Suppressor macrophage treated with lipopolysaccharide for 4 hours (primary cell): Measurements from ENCODE around the gene ATG9B.
"Not testable (repeated sequence)": the region's sequence is repeated elsewhere in the genome, so short reads cannot be mapped to it uniquely, and the experiment has no call there.

Experiments
- DNase-seq: peaks from one replicate; pipeline ENCODE4 v3.0.0-alpha.2; 2020

ATG9B gene

GRCh38 chr7:151014950-151015349, 9.3 kb downstream of the ATG9B start:
- peak; percentile 12 for DNase-seq

- DNase-seq: peak; percentile 65
These were observed 10.4 kb downstream of the ATG9B start for GRCh38 chr7:151013733-151014497.

- DNase-seq: no peak
These were observed 10.9 kb downstream of the ATG9B start for GRCh38 chr7:151013356-151013732.

GRCh38 chr7:151012911-151013347, 11.4 kb downstream of the ATG9B start:
- DNase-seq: peak; percentile 35

DNA sequence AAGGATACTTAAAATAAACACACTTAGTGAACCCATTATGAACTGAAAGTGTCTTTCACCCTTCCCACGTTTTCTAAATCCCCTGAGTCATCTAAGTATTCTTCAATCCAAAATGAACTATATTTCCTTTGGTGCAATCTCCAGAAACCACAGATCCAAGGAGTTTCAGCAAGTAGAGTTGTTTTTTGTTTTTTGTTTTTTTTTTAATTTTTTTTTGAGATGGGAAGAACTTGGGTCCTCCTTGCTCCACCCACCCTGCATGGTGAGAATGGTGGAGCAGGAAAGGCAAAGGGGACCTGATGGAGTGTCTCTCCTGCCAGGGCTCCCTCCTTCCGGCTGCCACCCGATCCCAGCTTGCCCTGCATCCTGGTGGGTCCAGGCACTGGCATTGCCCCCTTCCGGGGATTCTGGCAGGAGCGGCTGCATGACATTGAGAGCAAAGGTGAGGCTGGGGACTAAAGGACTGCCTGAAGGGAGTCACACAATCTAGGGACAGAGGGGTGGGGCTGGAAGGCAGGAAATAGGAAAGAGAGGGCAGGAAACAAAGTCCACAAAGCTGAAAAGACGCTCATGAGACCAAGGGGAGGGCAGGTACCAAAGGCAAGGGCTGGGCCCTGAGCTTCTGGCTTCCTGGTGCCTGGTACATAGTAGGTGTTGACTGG, 12.1 kb downstream of the ATG9B start:
- no peak for DNase-seq

DNA sequence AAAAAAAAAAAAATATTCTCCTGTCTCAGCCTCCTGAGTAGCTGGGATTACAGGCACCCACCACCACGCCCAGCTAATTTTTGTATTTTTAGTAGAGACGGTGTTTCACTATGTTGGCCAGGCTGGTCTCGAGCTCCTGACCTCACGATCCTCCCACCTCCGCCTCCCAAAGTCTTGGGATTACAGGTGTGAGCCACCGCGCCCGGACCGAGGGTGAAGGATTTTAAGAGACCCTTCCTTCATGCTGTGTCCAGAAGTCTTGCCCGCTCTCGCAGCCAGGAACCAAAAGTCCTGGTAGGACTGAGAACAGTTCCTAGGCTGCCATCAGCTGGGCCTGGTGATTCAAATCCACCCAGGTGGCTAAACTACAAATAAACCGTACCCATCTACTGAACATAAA, 12.7 kb downstream of the ATG9B start:
- DNase-seq: not testable (repeated sequence)

DNA sequence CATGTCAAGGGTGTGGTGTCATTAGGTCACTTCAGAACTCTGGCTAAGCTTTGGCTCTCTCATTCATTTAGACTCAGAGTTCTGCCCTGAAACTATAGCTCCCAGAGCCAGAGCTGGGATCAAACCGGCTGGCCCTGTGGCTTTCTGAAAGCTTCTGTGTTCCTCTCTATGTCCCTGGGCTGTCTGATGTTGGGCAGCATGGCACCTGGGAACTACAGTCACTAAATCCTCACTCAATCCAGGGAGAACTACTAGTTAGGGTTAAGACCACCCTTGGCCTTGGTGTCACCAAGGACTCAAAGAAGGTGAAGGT, 13.2 kb downstream of the ATG9B start:
- peak; percentile 24 for DNase-seq

GRCh38 chr7:151010307-151011096, 13.8 kb downstream of the ATG9B start:
- DNase-seq: no peak

DNA sequence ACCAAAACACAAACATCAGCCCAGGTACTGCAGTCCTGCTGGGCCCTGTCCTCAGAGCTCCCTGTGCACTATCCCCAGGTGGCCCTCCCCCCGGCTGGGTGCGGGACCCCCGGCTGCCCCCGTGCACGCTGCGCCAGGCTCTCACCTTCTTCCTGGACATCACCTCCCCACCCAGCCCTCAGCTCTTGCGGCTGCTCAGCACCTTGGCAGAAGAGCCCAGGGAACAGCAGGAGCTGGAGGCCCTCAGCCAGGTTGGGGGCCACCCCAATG, 14.3 kb downstream of the ATG9B start:
- no peak for DNase-seq

- DNase-seq: no peak
These were observed 14.8 kb downstream of the ATG9B start for GRCh38 chr7:151009327-151010036.

DNA sequence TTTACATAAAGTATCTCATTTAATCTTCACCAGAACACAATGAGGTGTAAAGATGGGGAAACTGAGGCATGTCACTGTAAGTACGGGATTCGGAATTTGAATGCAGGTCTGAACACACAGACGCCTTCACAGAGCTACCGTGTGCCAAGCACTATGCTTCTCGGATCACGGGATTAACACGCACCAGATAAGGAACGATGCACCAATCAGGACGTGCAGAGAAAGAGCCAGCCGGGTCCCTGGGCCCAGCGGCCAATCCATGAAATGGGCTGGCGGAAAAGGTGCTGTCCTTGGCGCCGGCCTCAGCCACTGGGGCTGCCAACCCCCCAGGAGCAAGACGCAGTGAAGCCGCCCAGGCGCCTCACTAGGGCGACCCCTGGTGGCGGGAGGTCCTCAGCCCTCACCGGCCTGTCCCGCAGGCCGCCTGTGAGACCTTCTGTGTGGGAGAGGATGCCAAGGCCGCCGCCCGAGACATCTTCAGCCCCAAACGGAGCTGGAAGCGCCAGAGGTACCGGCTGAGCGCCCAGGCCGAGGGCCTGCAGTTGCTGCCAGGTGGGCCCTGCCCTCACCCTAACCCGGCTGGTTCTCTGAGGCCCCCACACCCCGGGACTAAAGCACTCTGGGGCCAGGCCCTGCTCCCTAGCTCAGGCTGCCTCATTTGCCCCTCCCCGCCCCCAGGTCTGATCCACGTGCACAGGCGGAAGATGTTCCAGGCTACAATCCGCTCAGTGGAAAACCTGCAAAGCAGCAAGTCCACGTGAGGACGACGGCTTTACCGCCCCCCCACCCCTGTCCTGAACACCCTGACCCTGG, 15.6 kb downstream of the ATG9B start:
- peak; percentile 57 for DNase-seq

DNA sequence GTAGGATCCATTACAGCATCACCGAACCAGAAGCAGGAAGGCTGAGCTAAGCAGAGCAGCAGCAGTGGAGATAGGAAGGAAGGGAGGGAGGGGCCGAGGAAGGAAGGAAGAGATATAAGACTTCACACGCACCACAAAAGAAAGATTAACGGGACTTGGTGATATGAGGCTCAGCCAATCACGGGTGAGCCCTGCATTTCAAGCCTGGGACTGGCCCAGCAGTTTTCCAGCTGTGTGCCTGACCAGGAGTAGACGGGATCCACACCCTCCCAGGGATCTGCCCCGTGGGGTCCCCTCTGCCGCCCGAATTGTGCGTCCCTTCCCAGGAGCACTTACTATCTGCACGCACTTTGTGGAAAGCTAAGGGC, 16.2 kb downstream of the ATG9B start:
- DNase-seq: no peak

GRCh38 chr7:151007469-151007898, 16.8 kb downstream of the ATG9B start:
- no peak for DNase-seq

DNA sequence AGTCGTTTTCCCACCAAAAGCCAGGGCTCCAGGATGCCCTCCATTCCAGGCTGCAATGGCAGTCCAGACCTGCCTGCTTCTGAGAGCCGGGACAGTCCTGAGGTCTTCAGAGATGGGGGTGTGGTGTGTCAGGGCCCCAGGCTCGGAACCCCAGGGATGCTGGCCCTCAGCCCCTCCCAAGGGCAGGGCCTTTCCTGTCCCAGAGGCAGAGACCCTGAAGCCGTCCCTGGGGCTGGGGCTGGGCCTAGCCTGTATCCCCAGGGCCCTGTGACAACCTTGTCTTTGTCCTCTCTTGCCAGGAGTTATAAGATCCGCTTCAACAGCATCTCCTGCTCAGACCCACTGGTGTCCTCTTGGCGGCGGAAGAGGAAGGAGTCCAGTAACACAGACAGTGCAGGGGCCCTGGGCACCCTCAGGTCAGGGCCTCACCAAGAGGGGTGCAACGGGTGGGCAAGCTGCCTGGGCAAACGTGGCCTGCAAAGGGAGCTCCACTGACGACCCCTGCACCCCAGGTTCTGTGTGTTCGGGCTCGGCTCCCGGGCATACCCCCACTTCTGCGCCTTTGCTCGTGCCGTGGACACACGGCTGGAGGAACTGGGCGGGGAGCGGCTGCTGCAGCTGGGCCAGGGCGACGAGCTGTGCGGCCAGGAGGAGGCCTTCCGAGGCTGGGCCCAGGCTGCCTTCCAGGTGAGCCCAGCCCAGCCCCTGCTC, 17.5 kb downstream of the ATG9B start:
- no peak for DNase-seq

DNA sequence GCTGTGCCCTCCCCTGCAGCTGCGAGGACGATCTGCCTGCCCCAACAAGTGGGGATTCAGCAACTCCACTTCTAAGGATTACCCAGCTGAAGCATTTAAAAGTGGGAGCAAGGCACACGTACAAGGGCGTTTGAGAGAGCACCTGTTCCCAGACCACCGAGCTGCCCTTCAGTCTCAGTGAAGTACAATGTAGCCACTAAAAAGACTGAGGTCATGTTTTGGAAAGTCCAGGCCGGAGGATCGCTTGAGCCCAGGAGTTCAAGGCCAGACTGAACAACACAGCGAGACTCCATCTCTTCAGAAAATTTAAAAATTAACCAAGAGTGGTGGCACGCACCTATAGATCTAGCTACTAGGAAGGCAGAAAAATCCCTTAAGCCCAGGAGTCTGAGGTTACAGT, 18.7 kb downstream of the ATG9B start:
- DNase-seq: no peak

GRCh38 chr7:151003572-151003971, 20.7 kb downstream of the ATG9B start:
- DNase-seq: no peak

- no peak for DNase-seq
These were observed 22.7 kb downstream of the ATG9B start for GRCh38 chr7:151001546-151001945.

GRCh38 chr7:151000897-151001495, 23.3 kb downstream of the ATG9B start:
- no peak for DNase-seq

GRCh38 chr7:150999497-151000230, 24.6 kb downstream of the ATG9B start:
- DNase-seq: no peak

- DNase-seq: no peak
These were observed 25.3 kb downstream of the ATG9B start for GRCh38 chr7:150999001-150999400.

DNA sequence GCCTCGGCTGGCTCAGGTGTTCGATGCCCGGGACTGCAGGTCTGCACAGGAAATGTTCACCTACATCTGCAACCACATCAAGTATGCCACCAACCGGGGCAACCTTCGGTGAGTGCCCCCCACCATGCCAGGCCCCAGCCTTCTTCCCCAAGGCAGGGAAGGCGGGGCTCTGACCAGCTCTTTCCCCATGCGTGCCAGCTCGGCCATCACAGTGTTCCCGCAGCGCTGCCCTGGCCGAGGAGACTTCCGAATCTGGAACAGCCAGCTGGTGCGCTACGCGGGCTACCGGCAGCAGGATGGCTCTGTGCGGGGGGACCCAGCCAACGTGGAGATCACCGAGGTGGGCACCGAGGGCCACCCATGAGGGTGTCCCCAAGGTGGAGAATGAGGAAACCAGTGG, 26.0 kb downstream of the ATG9B start:
- DNase-seq: no peak
